Femur (tissue), 1 donor: ENCODE data around the gene GNG4.
"Not testable (repeated sequence)": the region's sequence is repeated elsewhere in the genome, so short reads cannot be mapped to it uniquely, and the experiment has no call there.

Source experiments
- DNase-seq: peaks from one replicate; pipeline ENCODE4 v3.0.0-alpha.2; 2017

The GNG4 gene

DNA sequence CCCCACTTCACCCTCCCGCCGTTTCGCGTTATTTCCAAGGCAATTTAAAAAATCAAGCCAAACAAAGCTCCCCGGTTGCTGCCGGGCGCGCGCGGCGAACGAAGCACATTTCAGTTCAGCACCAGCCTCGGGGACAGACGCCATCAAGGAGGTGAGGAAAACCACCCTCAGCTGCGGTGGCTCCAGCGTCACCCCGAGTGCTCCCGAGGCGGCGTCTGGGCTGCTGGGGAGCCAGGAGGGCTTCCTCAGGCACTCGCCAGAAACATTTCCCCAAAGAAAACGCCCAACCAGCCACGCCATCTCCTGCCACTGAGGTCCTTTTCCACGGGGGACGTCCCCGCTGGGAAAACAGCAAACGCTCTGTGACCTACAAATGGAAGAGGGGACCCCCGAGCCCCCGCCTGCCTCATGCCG lies 623 bp downstream of the GNG4 start:
- peak; percentile 76 for DNase-seq

DNA sequence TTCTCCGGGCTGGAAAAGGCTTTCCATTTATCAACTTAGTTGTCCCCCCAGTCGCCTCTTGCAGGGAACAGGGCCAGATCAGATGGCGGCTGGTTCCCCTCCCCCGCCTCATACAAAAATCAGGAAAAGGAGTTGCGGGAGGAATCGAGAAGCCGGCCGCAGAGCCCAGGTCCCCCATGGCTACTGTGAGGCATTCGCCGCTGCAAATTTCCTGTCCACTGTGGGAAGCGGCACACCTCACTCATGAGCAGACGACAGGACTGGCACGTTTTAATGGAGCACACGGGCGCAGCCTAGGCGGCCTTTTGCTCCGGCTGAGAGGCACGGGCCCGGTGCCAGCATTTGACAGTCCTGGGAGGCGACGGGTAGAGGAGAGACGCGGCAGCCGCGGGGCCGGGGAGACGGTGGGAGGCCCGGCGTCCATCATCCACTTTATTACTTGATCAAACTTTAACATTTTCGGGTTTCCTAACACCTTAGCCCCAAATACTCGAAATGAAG lies 1.1 kb downstream of the GNG4 start:
- DNase-seq, result no peak

DNA sequence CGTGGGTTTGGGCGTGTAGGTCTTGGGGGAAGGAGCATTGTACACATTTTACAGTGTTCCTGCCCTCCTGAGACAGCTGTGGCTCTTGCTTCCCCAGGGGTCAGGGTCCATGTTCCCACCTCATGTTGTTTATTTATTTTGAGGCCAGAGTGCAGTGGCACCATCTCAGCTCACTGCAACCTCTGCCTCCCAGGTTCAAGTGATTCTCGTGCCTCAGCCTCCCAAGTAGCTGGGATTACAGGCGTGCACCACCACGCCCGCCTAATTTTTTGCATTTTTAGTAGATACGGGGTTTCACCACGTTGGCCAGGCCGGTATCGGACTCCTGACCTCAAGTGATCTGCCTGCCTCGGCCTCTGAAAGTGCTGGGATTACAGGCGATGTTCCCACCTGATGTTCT lies 2.0 kb downstream of the GNG4 start:
- not testable (repeated sequence) for DNase-seq

DNA sequence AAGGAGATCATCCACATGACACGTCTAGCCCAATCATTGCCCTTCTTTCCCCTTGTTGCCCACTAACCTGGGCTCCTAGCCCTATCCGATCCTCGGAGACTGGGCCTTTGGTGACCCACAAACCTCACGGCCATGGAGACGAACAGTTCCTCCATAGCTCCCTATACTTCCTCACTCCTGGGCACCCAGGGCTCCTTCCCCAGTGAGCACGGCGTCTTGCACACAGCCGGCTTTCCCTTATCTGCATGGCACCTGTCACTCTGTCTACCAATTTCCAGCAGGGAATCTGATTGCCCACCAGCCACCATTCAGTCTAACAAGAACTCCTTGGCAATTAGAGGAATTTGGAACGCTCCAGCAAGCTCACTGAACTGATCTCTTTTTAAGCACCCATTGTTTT lies 3.1 kb downstream of the GNG4 start:
- DNase-seq, result no peak

DNA sequence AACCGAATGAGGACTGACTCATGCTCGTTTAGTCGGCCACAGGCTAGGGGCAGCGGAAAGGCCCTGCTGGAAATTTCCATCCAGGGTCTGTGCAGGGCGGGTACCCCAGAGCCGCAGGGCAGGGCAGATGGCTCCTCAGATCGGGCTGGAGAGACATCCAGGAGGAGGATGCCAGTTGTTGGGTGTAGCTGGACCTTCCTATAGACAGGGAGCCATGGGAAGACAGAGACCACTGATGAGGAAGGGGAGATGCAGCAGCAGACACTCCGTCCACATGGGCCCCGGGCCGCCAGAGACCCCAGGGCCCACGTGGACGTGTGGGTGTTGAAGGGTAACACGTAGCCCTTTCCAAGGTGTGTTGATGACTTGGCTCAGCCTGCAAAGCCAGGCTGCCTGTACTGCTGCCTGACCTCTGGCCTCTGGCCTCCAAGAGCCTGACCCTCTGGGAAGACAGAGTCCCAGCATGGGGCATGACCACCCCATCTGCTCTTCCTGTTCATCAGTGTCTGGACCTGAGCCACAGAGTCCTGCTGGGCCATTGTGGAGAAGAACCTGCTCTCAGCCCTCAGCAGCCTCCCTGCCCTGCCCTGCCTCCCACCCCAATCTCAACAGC lies 4.8 kb downstream of the GNG4 start:
- DNase-seq, result no peak

DNA sequence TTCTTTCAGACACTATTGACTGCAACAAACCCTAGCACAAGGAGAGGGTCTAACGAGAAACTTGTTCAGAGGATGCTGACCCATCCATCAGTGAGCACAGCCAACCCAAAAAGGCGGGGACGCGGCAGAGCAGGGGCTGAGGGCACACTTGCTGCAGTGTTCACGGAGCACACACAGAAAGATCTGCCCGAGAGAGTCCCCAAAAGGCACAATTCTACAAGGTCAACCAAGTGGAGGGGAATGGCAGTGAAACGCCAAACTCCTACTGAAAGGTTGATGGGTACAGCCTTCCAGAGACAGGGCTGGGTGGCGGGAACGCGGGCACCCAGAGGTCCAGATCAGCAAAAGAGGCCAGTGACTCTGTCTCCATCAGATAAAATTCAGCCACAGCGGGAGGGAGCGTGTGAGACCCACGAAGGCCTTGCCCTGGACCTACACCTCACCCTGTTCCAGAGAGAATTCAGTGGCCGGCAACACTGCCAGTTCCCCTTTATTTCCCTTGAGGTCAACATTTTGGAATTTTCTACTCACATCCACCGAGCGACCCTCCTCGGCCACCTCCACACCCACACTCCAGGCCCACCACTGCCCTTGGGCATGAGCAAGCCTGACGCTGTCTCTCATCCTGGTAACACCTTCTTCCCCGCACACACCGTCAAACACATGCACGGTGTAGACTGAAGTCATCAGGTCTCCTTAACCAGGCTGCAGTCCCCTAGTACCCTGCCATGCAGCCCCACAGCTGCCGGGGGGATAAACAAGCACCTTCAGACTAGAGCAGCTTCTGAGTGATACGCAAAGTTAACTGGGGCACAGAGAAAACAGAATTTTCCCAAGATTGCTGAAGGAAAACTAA lies 5.5 kb downstream of the GNG4 start:
- DNase-seq, result no peak

DNA sequence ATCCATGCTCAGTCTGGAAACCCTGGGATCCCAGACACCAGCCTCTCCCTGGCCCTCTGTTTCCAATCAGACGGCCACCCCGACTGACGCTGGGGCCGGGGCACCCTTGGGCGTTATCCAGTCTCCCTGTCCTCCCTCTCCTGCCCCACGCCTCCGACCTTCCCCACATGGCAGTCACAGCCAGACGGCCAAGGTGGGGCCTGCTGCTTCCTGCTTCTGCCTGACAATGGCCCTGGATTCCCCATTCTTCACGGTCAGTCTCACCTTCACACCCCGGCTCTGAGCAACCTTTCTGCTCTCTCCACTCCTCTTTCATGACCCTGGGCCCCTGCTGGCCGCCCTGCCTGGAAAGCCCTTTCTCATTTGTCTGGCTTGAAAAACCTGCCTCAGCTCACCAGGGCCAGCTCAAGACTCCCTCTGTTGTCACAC lies 6.6 kb downstream of the GNG4 start:
- DNase-seq, result no peak

DNA sequence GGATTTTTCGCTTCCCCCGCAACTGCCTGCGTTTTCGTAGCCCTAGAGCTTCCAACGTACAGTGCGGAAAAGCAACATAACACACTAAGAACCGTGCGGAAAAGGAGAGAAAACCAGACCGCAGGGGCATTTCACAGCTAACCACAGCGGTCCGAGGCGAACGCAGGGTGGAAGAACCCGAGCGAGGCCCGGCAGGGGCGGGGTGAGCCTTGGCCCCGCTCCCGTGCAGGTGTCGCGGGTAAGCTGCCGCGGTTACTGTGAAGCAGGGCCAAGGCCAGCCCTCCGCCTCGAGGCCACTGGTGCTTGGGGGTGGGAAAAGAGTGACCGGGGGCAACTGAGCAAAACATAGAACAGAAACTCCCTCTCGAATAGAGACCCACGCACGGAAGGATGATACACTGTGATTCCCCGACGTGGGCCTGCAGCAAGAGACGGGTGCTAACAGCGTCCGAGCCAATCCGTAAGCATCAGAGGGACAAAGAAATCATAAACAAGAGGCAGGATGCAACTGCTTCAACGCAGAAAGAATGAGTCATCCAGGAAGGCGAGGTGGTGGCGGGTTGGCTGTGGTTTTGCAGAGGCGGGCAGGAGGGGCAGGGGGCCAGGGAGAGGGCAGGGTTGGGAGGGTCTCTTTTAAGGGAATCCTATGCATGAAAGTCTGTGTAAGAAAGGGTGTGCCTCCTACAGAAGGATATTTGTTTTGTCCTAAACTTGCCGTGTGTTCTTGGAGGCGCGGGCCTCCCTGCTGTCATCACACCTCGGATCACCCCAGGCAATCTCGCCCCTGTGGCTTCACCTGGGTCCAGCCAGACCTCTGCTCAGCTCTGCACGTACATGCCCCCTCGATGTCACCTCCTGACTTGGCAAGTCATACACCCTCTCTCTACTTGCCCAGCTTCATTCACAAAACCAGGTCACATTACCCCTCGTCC lies 7.3 kb downstream of the GNG4 start:
- peak; percentile 37 for DNase-seq

DNA sequence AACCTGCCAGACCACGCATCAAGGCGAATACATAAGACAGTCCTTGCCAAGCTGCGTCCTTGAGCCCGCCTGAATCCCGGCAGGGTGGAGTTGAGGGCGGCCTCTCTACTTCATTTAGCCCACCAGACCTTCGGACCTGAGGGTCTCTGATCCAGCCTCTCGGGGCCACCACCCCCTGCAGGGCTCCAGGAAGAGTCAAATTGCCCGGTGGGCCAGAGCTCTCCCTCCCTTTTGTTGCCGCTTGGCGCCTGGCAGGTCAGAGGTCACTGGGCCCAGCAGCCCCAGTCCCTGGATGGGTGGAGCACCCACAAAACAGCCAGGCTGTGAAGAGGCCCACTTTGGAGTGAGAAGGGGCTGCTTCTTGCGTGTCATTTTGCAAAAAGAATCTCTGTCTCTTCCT lies 9.0 kb downstream of the GNG4 start:
- no peak for DNase-seq

DNA sequence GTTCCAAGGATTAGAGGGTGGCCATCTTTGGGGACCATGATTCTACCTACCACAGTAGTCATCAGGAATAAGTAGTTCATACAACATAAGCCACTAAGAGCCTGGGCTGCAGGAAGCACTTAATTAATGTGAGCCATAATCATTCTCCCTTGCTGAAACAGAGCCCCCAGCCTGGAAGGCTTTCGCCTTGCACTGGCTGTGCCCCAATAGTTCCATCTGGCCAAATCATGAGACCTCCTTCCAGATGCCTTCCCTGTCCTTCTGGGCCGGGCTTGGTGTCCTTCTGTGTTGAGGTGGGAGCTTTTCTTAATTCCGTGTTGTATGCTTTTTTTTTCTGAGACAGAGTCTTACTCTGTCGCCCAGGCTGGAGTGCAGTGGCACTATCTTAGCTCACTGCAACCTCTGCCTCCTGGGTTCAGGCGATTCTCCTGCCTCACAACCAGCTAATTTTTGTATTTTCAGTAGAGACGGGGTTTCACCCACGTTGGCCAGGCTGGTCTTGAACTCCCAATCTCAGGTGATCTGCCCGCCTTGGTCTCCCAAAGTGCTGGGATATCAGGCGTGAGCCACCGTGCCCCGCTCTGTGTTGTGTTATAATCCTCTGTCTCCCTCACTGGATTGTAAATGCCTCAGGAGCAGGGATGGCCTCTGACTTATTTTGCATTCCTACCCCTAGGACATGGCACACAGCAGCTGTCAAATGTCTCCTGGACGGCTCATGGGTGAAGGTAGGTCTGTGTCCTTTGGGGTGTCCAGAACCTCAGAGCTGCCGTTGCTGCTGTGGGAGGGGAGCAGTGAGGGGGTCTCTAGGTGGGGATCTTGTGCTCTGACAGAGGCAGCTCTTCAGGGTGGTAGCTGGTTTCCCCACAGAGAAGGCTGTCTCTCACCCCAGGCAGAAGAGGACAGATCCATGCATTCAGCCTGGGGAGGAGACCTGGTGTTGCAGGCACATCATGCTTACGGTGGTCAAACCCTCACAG lies 10.1 kb downstream of the GNG4 start:
- DNase-seq, result no peak

DNA sequence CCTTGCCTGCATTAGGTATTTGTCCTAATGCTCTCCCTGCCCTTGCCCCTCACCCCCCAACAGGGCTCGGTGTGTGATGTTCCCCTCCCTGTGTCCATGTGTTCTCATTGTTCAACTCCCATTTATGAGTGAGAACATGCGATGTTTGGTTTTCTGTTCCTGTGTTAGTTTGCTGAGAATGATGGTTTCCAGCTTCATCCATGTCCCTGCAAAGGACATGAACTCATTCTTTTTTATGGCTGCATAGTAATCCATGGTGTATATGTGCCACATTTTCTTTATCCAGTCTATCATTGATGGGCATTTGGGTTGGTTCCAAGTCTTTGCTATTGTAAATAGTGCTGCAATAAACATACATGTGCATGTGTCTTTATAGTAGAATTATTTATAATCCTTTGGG lies 11.0 kb downstream of the GNG4 start:
- not testable (repeated sequence) for DNase-seq

DNA sequence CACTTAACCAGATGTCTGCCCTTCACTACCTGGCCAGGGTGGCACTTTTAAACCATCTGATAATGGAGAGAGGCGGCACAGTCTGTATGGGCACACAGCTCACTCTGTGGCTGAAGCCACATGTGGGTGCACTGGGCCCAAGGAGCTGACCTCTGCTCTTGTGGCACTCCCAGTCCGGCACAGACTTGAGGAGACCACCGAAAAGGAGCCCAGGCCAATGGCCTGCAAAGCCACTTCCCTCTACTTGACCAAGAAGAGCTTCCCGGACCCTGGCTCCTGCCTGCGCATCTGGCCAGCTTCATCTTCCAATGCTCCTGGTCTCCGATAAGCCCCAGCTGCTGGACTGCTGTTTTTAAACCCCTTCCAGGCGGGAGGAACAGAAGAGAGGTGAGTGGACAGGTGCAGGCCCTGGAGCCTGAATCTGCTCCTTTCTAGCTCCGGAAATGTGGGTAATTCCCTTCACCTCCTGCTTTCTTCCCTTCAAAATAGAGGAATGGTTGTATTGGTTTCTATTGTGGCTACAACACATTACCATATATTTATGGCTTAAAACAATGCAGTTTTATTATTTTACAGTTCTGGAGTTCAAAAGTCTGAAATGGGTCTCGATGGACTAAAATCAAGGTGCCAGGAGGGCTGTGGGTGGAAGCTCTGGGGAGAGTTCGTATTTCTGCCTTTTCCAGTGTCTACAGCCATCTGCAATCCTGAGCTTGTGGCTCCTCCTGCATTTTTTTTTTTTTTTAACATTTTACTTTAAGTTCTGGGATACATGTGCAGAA lies 11.6 kb downstream of the GNG4 start:
- DNase-seq, result no peak

DNA sequence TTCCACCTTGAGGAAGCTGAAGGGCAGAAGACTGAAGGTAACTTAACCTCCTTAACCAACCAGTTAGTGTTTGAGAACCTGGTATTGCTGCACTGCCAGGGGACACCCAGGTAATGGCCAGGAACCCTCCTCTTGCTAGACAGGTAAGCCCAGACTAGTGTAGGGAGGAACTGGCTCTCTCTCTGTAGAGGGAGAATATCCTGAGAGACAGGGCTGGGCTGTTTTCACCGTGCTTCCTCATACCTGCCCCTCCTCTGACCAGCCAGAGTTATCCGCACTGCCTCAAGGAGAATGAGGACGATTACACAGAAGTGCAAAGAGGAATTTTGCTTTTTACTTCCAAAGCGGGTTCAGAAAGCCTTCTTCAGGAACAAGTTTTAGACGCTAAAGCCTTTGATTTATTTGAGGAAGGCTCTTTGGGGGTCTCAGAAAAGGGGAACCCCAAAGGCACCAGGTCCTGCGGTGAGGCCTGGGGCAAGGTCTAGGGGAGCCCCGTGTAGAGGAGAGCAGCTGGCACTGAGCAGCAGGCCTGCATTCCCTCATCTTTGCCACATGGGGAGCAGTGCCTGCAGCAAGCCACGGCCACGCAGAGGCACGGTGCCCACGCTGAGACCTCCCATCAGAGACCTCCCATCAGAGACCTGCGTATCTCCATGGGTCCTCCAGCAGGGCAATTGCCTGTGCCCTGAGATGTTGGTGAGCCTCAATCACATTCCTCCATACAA lies 13.5 kb downstream of the GNG4 start:
- DNase-seq, result no peak

DNA sequence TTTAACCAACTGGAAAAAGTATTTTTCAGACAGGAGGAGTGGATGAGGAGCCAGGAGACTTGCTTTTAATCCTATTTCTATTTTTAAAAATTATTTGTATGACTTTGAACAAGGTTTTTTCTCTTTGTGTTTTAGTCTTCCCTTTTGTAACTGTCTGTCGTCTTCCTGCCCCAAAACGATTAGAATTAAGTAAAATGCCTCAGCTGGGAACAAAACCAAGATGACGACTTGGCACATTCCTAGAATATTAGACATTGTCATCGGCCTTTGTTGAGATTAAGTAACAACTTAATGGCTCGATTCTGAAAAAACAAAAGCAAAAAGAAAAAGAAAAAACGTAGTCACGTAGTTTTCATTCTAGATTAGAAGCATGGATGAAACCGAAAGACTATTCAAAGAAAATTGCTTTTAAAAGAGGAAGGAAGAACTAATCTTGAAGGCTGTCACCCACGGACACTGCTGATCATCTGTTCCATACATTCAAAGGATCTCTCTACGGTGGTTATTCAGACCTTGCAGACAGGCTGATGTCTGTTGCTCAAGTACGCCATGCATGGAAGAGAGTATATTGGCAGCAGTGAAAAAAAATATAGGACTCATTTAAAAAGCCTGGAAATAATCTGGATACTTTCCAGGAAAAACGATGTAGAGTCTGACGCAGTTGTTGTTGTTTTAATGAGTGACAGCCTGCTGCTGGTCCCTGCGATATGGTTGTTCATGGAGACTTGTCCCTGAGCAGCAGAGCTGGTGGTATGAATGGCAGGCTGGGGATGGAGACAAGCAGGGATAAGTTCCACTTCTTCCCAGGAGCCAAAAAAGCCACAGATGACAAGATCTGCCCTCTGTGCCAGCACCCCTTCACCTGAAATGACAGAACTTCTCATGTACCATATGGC lies 16.8 kb downstream of the GNG4 start:
- no peak for DNase-seq

DNA sequence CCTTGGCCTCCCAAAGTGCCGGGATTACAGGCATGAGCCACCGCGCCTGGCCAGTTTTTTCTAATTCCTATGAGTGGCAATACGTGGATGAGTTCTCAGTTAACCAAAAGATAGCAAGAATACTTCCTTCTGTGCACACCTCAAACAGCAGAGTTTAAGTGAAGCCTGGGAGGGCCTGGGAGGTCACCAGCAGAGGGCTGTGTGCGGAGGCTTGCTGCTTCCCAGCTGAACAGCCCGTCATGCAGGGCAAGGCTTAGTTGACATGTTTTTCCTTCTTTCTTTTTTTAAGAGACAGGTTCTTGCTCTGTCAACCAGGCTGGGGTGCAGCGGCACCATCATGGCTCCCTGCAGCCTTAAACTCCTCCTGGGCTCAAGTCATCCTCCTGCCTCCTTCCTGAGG lies 17.8 kb downstream of the GNG4 start:
- no peak for DNase-seq

DNA sequence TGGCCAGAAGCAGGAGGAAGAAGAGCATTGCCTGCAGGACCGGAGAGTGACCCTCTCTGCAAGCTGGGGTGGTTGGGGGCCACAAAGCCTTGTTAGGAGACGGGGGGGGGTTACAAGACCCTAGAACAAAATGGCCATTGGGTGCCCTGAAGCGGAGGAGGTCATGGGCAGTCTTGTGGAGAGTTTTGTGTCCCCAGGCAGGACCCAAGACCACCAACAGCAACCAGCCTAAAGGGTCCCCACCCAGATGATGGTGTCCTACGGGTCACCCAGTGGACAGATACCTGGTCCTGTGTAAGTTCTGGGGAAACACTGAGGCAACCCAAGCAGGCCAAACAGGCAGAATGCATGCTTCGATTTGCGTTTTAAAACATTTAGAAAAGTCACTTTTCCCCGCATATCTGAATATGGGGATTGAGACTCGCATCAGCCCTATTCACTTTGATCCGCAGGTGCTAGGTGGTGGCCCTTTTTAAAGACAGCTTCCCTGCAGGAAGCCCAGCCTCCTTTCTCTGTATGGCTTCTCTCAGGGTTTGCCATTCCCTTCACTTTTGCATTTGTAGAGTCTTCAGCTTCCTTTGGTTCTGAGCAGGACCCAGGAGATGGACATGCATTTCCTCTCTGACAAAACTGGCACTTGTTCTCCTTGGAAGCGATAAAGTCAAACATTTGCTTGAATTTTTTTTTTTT lies 21.1 kb downstream of the GNG4 start:
- DNase-seq, result no peak

DNA sequence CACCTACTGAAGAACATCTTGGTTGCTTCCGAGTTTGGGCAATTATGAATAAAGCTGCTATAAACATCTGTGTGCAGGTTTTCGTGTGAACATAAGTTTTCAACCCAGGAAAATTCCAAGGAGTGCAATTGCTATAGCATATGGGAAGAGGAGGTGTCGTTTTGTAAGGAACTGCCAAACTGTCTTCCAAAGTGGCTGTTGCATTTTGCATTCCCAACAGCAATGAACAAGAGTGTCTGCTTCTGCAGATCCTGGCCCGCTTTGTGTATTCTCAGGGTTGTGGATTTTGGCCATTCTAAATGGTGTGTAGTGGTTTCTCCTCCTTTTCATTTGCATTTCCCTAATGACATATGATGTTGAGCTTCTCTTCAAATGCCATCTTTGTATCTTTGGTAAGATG lies 23.8 kb downstream of the GNG4 start:
- no peak for DNase-seq

DNA sequence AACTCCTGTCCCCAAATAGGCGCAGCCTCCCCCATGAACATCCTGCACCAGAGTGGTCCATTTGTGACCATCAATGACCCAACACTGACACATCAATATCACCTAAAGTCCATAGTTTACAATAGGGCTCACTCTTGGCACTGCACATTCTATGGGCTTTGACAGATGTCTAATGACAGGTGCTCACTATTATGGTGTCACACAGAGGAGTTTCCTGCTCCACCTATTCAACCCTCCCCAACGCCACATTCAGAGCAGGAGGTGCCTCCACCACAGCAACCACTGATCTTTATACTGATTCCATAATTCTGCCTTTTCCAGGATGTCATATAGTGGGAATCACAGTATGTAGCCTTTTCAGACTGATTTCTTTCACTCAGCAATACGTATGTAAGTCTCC lies 24.2 kb downstream of the GNG4 start:
- DNase-seq, result no peak
